HG02885 (cell line): ENCODE data around the gene MARK2.
A peak's percentile ranks its signal among the peaks of the same experiment; 100 is the strongest.
"Not testable (repeated sequence)": the region's sequence is repeated elsewhere in the genome, so short reads cannot be mapped to it uniquely, and the experiment has no call there.

ENCODE experiments used
- ATAC-seq: cut with Tn5 transposase; IDR thresholded peaks from one replicate; pipeline ENCODE4 v1.9.1; 2021; ENCODE audit warnings: mild to moderate bottlenecking; ENCODE audit not compliant: unreplicated experiment, poor library complexity

The MARK2 gene

DNA sequence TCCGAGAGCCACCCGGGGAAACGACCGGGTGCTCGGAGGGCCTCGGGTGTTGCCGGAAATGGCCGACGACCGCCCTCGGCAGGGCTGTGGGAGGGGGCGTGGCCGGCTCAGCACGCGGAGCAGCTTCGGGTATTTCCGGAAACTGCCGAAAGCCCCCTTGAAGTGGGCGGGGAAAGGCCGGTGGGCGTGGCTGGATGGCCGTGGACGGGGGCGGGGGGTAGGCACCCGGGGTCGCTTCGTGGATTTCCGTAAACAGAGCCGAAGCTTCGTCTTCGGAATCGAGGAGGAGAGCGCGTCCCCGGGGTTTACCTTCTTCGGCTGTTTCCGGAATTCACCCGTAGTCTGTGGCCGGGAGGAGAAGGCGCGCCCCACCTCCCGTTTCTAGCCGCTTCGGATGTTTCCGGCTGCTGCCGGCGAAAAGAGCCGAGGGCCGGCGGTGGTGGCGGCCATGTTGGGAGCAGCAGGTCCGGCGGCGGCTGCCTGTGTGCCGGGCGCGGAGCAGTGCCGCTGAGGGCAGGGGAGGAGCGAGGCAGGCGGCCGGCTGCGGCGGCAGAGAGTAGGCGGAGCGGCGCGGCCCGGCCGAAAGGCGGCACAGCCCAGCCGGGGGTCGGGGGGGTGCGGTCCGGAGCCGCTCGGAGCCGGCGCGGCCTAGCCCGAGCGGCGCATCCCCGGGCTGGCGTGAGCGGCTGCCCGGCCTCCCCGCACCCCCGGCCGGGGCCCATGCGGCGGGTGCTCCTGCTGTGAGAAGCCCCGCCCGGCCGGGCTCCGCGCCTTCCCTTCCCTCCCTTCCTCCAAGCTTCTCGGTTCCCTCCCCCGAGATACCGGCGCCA, at the start of gene MARK2:
TSS of gene MARK2 (plus strand) at position 433 of the 830 bp plus-strand sequence. CDS start at position 830, 397 bp downstream.
- peak; percentile 79 for ATAC-seq

DNA sequence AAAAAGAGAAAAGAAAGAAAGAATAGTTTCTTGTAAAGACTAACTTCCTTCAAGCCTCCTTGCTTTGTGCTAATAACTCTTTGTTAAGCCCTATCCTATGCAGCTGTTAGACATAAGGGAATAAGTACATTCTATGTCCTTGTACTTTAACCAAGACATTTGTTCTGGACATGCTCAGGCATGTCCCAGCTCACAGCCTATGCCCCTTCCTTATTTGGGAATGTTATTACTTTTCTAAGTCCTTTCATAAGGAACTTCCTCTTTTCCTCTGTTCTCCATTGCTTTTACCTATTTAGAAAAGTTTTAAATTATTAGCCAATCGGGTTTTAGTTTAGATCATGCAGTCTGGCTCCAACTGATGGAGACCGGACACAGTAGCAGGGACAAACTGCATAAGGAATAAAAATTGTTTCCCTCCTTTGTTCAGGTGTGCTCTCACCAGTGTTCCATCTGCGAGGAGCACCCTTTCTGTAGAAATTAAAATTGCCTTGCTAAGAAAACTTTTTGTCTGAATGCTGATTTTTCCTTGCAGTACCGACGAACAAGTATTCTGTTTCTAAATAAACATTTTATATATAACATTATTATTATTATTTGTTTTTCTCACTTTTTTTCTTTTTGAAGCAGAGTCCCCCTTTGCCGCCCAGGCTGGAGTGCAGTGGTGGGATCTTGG, 47.3 kb upstream of the MARK2 start:
- no peak for ATAC-seq

DNA sequence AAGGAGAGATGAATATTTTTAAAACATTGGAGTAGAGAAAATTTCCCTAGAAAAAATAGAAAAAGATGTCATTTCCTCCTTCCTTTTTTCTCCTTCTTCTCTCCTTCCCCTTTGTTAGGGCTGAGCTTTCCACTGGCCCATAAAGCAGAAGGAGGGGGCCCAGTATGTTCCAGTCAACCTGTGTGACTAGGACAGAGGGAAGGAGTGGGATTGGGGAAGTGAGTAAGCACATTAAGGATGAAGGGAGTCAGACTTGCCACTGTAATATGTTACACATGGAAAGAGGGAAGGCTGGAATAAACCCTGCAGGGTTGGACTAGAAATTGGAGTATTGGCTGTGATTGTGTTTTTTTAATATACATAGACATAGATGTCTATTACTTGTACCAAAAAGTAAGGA, 45.7 kb upstream of the MARK2 start:
- no peak for ATAC-seq

DNA sequence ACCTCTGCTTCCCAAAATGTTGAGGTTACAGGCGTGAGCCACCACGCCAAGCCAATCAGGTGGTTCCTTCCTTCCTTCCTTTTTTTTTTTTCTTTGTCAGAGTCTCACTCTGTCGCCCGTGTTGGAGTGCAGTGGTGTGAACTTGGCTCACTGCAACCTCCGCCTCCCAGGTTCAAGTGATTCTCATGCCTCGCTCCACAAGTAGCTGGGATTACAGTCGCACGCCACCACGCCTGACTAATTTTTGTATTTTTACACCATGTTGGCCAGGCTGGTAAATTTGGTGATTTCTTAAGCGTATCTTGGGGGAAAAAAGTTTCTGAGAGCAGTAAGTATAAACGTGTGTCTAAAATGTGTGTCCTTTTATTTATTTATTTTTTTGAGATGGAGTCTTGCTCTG, 43.8 kb upstream of the MARK2 start:
- ATAC-seq, result no peak

DNA sequence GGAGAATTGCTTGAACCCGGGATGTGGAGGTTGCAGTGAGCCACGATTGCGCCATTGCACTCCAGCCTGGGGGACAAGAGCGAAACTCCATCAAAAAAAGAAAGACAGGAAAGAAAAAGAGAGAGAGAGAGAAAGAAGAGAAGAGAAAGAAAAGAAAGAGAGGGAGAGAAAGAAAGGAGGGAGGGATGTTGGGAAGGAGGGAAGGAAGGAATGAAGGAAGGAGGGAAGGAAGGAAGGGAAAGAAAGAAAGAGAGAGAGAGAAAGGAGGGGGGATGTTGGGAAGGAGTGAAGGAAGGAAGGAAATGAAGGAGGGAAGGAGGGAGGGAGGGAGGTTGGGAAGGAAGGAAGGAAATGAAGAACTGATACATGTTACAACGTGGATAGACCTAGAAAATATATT, 38.0 kb upstream of the MARK2 start:
- ATAC-seq, result no peak

DNA sequence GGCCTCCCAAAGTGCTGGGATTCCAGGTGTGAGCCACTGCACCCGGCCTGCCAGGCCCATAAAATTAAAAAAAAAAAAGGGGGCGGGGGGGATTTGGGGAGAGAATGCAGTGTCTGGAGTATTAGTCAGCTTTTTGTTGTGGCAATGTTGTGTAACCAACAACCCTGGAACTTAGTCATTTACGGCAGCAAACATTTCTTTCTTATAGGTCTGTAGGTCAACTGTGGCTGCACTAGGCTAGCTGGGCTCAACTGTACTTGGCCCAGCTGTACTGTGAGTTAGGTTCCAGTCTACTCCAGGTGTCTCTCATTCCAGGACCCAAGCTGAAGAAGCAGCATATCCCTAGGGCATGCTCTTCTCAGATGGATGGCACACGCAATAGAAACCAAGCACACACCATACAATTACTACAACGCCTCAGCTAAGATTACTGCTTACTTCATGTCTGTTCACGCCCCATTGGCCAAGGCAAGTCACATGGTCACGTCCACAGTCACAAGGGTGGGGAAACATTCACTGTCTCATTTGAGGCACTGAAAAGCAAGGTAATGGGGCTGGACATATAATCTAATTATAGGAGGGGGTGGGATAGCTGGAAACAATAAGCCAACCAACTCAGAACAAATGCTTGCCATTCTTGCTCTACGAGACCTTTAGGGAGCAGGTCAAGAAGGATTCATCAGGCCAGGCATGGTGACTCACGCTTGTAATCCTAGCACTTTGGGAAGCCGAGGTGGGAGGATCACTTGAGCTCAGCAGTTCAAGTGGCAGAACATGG, 36.1 kb upstream of the MARK2 start:
- ATAC-seq, result no peak

DNA sequence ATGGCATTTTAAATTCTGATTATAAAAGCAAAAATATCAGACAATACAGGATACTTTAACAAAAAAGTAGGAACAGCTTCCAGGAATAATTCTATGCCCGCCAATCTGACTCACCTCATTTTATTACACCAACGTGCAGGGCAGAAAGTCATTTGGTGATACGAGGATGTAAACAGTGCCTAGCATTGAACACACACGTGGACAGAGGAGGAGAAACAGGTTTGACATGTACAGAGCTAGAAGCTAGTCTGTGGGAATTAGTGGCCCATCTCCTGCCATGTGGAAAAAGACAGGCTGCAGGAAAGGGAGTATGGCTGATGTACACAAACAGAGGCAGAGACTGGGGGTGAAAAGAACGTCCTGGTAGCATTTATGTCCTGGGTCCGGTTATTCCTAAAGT, 34.7 kb upstream of the MARK2 start:
- no peak for ATAC-seq

DNA sequence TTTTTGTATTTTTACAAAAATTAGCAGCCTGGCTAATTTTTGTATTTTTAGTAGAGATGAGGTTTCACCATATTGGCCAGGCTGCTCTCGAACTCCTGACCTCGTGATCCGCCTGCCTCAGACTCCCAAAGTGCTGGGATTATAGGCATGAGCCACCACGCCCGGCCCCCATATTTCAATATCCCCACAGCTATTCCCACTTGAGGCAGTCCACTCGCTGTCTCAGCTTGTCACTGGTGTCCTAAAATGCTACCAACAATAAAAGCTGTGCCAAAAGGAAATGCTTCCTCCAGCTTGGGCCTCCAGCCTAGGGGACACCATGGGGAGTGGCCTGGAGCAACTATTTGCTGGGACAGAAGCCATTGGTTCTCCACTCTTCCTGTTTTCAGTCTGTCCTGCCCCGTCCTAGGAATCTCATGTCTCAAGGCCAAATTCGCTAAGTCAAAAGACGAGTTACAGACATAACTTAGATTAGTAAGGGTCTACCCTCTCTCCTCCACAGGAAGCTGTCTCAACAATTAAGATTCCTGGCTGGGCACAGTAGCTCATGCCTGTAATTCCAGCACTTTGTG, 33.0 kb upstream of the MARK2 start:
- ATAC-seq, result no peak

DNA sequence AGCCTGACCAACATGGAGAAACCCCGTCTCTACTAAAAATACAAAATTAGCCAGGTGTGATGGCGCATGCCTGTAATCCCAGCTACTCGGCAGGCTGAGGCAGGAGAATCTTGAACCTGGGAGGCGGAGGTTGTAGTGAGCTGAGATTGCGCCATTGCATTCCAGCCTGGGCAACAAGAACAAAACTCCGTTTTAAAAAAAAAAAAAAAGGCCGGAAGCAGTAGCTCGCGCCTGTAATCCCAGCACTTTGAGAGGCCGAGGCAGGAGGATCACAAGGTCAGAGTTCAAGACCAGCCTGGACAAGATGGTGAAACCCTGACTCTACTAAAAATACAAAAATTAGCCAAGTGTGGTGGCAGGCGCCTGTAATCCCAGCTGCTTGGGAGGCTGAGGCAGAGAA, 28.5 kb upstream of the MARK2 start:
- ATAC-seq, result not testable (repeated sequence)

DNA sequence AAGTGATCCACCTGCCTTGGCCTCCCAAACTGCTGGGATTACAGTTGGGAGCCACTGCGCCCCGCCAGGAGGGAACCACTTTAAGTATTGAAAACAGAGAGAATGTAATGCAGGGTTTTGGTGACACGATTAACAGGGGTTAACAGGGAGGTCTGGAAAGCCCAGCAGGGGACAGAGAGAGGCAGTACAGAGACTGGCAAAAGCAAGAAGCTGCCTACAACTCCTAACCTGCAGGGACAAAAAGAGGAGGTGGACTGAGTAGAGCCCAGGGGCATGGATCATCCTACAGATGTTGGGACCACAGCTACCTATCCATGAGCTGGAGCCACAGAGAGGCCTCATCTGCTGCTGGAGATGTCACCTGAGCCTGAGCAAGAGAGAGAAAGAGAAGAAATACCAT, 27.4 kb upstream of the MARK2 start:
- no peak for ATAC-seq

DNA sequence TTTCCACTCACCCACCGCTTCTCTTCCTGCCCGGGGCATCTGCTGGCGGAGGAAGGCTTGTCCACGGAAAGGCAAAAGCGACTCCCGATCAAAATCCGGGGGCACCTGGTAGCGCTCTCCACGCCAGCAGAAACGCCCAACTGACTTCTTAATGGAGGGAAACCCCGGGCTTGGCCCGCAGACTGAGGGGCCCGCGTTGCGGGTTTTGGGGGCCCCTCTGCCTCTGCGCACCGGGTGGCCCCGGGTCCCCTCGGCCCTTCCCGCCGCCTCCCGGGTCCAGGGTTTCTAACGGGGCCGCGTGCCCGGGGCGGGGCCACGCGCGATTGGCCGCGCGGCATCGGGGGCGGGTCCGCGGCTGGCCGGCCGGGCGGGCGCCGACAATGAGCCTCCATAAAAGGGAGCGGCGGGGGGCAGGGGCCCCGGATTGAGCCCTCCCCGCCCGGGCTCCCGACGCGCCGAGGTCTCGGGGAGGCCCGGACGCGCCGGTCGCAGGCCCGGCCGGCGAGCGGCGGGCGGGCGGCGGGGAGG, 25.8 kb upstream of the MARK2 start, which contains the start of gene SPINDOC:
TSS of gene SPINDOC (plus strand) at position 422 of the 528 bp plus-strand sequence. CDS start 231 bp downstream, outside the sequence.
- peak; percentile 89 for ATAC-seq

DNA sequence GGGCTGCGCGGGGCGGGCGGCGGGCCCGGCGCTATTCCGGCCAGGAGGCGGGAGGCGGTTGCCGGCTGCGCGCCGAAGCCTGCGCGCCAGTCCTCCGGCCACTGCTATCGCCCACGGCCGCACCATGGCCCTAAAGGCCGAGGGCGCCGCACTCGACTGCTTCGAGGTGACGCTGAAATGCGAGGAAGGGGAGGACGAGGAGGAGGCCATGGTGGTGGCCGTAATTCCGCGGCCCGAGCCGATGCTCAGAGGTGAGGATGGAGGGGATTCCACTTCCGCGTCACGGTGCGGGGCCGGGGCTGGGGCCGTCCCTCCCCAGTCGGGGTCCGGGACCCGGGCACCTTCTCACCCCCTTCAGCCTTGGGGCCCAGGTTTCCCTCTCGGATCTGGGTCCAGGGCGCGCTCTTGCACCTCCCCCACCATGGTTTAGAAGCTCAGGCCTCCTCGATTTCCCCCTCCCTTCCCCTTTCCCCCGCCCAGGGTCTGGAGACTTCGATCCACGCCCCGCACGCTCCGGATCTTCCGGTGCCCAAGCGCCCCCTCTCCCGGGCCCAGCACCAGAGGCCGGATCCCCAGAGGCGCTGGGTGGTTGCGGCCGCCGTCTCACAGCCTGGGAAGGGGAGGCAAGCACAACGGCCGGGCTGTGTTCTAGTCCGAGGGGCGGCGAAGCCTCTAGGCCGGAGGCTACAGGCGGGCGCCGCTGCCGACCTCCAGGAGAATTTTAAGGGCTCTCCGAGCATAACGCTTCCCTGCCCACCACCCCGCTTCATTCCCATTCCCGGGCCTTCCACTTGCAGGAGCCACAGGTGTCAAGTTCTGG, 25.1 kb upstream of the MARK2 start:
- ATAC-seq, result peak; percentile 33

DNA sequence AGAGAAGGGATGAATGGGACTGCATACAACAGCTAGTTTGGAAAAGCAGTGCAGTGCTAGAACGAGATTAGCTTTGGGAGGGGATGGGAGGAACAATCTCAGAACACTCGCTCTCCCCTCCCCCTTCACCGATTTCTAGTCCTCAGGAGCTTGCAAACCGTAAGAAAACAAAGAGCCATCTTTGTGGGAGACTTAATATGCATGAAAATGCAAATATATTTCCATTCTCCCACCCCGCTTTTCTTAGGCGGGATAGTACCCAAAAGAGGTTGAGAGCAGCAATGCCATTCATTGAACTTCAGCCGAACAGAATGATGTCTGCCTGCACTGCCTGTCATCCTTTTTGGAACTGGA, 24.6 kb upstream of the MARK2 start:
- ATAC-seq, result no peak

DNA sequence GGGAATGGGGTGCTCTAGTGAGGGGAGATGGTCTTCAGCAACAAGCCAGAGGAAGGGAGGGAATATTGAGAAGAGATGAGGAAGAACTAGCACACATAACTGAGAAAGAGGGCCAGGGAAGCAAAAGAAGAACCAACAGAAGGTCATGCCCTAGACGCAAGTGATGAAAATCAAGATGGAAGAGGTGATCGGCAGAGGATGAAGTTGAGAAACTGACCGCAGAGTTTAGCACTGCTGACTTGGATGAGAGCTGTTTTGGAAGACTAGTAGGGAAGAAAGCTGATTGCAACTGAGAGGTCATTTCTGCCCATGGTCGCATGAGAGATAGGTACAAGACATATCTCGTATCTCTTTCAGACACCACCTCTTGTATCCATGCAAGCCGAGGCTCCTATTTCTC, 22.7 kb upstream of the MARK2 start:
- no peak for ATAC-seq

DNA sequence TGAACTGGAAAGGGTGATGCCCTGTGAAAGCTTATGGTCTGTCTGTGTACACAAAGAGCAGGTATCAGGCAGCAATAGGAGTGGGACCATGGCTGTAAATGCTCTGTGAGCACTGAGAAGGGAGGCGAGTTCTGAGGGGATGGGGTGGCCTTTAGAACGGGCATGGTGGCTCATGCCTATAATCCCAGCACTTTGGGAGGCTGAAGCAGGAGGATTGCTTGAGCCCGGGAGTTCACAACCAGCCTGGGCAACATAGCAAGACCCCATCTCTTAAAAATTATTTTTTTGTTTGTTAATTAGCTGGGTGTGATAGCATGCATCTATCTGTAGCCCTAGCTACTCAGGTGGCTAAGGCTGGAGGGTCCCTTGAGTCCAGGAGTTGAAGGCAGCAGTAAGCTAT, 22.2 kb upstream of the MARK2 start:
- no peak for ATAC-seq

DNA sequence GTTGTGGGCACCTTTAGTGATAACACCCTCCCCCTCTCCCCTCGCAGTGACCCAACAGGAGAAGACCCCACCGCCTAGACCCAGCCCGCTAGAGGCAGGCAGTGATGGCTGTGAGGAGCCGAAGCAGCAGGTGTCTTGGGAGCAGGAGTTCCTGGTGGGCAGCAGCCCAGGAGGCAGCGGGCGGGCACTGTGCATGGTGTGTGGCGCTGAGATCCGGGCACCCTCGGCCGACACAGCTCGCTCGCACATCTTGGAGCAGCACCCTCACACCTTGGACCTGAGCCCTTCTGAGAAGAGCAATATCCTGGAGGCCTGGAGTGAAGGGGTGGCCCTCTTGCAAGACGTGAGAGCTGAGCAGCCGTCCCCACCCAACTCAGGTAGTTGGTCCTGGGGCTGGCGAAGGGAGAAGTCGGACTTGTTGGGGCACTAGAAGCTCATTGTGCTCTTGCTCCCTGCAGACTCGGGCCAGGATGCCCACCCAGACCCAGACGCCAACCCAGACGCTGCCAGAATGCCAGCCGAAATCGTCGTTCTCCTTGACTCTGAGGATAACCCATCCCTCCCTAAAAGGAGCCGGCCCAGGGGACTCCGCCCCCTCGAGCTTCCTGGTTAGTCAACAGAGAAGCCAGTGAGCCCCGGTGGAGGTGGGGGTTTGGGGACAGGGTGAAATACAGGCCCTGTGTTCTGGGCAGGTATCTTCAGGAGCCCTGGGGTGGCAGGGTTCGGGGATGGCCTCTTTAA, 21.0 kb upstream of the MARK2 start:
- ATAC-seq, result no peak

DNA sequence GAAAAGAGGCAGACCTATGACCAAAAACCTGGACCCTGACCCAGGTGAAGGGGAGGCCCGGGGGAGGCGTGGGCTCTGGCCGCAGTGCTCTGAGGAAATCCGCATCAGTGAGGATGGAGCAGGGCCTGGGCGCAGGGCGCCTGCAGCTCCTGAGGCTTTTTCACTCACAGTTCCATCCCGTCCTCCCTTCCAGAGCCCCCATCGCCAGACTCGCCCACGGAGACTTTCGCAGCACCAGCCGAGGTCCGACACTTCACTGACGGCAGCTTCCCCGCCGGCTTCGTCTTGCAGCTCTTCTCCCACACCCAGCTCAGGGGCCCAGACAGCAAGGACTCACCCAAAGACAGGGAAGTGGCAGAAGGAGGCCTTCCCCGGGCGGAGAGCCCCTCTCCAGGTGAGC, 20.3 kb upstream of the MARK2 start:
- no peak for ATAC-seq

DNA sequence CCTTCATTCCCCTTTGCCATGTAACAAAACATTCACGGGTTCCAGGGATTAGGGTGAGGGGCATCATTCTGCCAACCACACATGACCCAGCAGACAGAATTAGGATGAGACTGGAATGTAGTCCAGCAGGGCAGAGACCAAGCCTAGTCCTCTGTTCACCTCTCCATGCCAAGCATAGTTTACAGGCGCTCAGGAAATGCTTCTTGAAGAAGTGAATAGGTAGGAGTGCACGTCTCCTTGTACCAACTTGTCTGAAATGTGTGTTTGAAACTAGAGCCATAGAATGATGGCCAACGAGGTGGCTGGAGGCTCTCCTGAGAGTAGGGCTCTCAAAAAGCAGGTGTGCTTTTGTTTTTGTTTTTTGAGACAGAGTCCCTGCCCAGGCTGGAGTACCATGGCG, 17.5 kb upstream of the MARK2 start:
- ATAC-seq, result no peak
